Bronchial epithelial cell (primary cell): ENCODE measurements around the gene PLA2G4D. TPM values are rescaled to one million over a fixed set of nuclear protein-coding genes. Genes with fewer than 3 reads are reported as not detected.

ENCODE experiments used
- DNase-seq: peaks from one replicate; pipeline ENCODE4 v3.0.0-alpha.2; 2010; ENCODE audit warnings: low read depth
- FAIRE-seq: peaks from 2 replicates; lab custom pipeline; 2011; peaks lifted over from hg19 to GRCh38; lab: Jason Lieb, UNC
- H3K27me3 ChIP-seq: 2 replicates; pipeline ENCODE4 v1.5.1; 2011; ENCODE audit warnings: low read length; ENCODE audit not compliant: control insufficient read depth, insufficient read depth
- H3K36me3 ChIP-seq: 2 replicates; pipeline ENCODE4 v1.5.1; 2011; ENCODE audit warnings: low read length; ENCODE audit not compliant: control insufficient read depth, insufficient read depth
- H3K4me3 ChIP-seq: 2 replicates; pipeline ENCODE4 v1.5.1; 2011; ENCODE audit warnings: mild to moderate bottlenecking, low read depth, low read length, control low read depth
- total RNA-seq: library from RNA; depleted of rRNA; stranded (reverse); fragments of >200 nt; gene quantifications from 2 replicates; pipeline ENCODE4 v1.2.1, GENCODE V29; 2014
- TF ChIP-seq, protein P1 (sequence below): IDR thresholded peaks from 2 replicates; pipeline ENCODE4 v1.5.1; 2011; ENCODE audit warnings: mild to moderate bottlenecking, moderate library complexity, low read length, control low read depth, inconsistent platforms; ENCODE audit not compliant: insufficient read depth, severe bottlenecking

Gene PLA2G4D
- total RNA-seq, 1 donor from 2014 or later: under 0.01 TPM

DNA sequence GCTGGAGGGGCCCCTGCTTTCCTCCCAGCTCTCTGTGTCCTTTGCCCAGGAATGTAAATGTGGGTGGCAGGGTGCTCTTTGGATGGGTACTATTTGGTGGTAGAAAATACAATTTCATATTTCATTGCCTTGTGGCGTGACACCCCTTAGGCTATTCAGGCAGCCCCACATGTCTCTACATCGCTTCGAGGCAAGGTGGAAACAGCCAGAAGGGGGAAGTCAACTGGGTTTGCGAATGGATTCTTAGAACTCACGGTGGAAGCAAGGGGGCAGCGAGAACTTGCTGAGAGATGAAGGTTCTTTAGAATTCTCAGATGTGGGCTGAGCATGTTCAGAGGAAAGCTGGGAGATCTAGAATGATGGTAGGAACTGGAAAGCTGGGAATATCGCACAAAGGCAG lies 25.3 kb downstream of the PLA2G4D start:
- no peaks in the 10 kb centered on the region for H3K27me3 ChIP-seq
- FAIRE-seq: peak; percentile 52
- H3K4me3 ChIP-seq: no peak overlapping the region
- TF ChIP-seq, protein P1, sequence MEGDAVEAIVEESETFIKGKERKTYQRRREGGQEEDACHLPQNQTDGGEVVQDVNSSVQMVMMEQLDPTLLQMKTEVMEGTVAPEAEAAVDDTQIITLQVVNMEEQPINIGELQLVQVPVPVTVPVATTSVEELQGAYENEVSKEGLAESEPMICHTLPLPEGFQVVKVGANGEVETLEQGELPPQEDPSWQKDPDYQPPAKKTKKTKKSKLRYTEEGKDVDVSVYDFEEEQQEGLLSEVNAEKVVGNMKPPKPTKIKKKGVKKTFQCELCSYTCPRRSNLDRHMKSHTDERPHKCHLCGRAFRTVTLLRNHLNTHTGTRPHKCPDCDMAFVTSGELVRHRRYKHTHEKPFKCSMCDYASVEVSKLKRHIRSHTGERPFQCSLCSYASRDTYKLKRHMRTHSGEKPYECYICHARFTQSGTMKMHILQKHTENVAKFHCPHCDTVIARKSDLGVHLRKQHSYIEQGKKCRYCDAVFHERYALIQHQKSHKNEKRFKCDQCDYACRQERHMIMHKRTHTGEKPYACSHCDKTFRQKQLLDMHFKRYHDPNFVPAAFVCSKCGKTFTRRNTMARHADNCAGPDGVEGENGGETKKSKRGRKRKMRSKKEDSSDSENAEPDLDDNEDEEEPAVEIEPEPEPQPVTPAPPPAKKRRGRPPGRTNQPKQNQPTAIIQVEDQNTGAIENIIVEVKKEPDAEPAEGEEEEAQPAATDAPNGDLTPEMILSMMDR: no peak
- no peak for DNase-seq
- H3K36me3 ChIP-seq: no peaks in the 10 kb centered on the region

DNA sequence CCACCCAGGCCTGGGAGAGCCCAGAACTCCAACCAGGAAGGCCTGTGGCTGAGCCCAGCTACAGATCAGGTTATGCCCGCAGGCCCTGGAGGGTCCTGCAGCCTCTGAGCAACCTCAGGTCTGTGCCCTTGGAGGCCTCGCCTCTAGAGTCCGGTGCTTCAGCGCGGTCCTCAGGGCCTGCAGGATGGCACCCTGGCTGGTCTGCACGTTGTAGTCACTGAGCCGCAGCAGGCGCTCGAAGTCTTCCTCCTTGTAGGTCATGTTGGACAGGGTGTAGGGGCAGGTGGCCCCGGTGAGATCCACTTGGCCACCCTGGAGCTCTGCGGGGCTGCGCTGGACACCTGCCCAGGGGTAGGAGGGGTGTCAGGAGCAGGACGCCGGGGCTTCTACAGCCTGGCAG lies 25.8 kb downstream of the PLA2G4D start:
- FAIRE-seq (no peak), DNase-seq (no peak)
- Histone ChIP-seq H3K36me3 (no peaks in the 10 kb centered on the region), H3K4me3 (no peak overlapping the region), H3K27me3 (no peaks in the 10 kb centered on the region)
- TF ChIP-seq, protein P1: no peak

DNA sequence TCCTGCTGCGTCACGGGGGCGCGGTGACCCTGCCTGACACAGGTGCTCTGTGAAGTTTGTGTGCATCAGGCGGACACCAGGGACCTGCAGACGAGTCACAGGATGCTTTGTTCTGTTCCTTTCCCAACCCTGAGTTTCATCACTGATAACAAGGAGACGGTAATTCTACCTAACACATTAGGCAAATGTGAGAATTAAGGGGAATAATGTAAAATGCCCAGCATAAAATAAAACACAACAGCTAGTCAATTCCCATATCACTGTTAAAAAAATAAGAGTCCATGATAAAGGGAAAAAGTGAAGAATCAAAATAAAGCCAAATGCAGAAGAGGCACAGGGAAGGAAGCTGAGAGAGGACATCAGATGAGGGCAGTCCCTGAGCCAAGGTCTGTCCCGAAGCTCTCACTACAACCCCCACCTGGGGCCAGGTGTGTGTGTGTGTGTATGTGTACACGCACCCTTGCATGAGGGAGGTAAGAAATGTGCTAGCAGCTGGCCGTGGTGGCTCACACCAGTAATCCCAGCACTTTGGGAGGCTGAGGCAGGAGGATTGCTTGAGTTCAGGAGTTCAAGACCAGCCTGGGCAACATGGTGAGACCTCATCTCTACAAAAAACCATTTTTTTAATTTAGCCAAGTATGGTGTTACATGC lies 27.5 kb downstream of the PLA2G4D start:
- Histone ChIP-seq H3K27me3 (no peaks in the 10 kb centered on the region), H3K36me3 (no peaks in the 10 kb centered on the region), H3K4me3 (no peak overlapping the region)
- no peak for FAIRE-seq
- no peak for DNase-seq
- TF ChIP-seq, protein P1: no peak

DNA sequence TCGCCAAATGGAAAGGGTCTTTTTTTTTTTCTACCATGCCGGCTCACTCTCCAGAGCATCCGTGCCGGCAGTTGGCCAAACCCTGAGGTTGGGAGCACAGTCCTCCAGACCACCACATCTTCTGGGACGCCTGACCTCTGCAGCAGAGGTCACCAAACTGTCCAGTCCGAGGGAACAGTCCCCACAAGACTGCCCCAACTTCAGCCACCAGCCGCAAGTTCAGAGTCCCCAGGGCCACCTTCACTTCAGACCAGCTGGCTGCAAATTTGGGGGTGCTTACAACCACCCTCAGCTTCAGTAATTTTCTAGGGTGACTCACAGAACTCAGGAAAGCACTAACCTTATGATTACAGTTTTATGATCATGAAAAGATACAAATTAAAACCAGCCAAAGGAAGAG lies 28.9 kb downstream of the PLA2G4D start:
- no peak overlapping the region for H3K4me3 ChIP-seq
- TF ChIP-seq, protein P1: no peak
- no peaks in the 10 kb centered on the region for H3K27me3 ChIP-seq
- DNase-seq (no peak), FAIRE-seq (no peak)
- no peaks in the 10 kb centered on the region for H3K36me3 ChIP-seq

DNA sequence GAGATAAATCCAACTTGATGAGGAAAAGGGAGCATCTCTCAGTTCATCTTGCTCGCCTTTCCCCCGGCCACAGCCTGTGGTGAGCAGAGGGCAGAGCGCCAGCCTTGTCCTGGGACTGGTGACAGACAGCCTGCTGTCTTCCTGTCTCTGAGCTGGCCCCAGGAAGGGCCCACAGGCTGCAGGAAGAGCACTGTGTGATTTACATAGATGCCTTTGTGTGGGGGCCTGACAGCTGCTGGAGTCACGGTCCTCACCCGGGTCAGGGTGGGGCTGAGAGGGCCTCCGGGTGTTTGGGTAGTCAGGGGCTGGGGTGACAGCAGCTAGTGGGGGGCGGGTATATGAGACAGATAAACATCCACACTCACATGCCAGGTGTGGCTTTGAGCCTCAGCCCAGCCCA lies 29.3 kb downstream of the PLA2G4D start:
- Histone ChIP-seq H3K4me3 (no peak overlapping the region), H3K36me3 (no peaks in the 10 kb centered on the region), H3K27me3 (no peaks in the 10 kb centered on the region)
- TF ChIP-seq, protein P1: no peak
- no peak for DNase-seq
- no peak for FAIRE-seq

DNA sequence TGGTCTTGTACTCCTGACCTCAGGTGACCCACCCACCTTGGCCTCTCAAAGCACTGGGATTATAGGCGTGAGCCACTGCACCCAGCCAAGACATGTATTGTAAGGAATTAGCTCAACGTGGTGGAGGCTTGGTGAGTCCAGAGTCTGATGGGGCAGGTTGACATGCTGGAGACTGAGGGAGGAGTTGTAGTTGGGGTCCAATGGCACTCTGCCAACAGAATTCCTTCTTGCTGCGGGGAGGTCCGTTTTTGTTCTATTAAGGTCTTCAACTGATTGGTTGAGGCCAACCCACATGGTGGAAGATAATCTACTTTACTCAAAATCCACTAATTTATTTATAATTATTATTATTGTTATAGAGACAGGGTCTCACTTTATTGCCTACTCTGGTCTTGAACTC lies 30.1 kb downstream of the PLA2G4D start:
- Histone ChIP-seq H3K4me3 (no peak overlapping the region), H3K27me3 (no peaks in the 10 kb centered on the region), H3K36me3 (no peaks in the 10 kb centered on the region)
- TF ChIP-seq, protein P1: no peak
- DNase-seq (no peak), FAIRE-seq (no peak)
